ENCODE measurements around the gene APLP1. TPM values are rescaled to one million over a fixed set of nuclear protein-coding genes. Genes with fewer than 3 reads are reported as not detected.

Gene APLP1
- total and polyA plus RNA-seq, 2 donors (not counting 3 experiments of a cell fraction or from before 2014, with no cell fraction given) = 6.2 to 13.0 TPM

DNA sequence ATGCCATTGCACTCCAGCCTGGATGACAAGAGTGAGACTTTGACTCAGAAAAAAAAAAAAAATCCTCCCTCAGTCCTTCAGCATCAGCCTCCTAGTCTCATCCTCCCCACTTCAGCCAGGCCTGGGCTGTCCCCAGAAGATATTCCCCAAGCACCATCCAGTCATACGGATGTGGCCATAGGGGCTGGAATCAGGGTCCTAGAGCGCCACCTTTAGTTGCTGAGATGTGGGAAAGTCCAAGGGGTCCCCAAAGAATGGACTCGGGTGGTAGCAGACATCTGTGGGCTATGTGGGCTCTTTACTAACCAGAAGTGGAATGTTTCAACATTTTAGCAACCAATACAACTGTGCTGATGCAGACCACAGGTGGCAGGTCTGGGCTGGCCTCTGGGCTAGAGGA, 42.8 kb downstream of the APLP1 start:
- H3K4me2 ChIP-seq (ENCODE audit: insufficient read depth, low read length) = no peak overlapping the region
- no peak for FAIRE-seq
- BruUV-seq (replicated peaks) = no TSS peak

More for the DNA sequence above, 42.8 kb downstream of the APLP1 start:
- ChIA-PET POLR2A (no interaction called here), CTCF (no interaction called here)
- no peak overlapping the region for H3K4me3 ChIP-seq (replicated peaks in 1 of 3; ENCODE audit: insufficient read depth in 1 of 3, low read depth in 1 of 3, low read length in 3 of 3)
- H2AFZ ChIP-seq (ENCODE audit: low read depth, low read length) = no peak overlapping the region
- H3K27ac ChIP-seq (ENCODE audit: insufficient read depth, low read depth, low read length) = no peak overlapping the region
- no peaks in the 10 kb centered on the region for H3K27me3 ChIP-seq (ENCODE audit: control insufficient read depth in 2 of 2, insufficient read depth in 2 of 2, low read length in 2 of 2)
- no peaks in the 10 kb centered on the region for H4K20me1 ChIP-seq (replicated peaks; ENCODE audit: control insufficient read depth, extremely low read depth, insufficient read depth, low read length)
- no peaks in the 10 kb centered on the region for H3K79me2 ChIP-seq (ENCODE audit: control insufficient read depth, insufficient read depth, low read length)
- H3K9ac ChIP-seq (replicated peaks; ENCODE audit: extremely low read depth, insufficient read depth, low read length) = no peak overlapping the region
- no peak for TF ChIP-seq EZH2 (IDR thresholded peaks at IDR 0.05; ENCODE audit: borderline replicate concordance, low read depth, low read length, severe bottlenecking)
- TF ChIP-seq, protein P1, sequence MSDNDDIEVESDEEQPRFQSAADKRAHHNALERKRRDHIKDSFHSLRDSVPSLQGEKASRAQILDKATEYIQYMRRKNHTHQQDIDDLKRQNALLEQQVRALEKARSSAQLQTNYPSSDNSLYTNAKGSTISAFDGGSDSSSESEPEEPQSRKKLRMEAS (IDR thresholded peaks at IDR 0.05; ENCODE audit: insufficient read depth, insufficient read length) = no peak
- TF ChIP-seq POLR2AphosphoS5 (IDR thresholded peaks at IDR 0.05; ENCODE audit: insufficient read depth, low read depth, low read length) = no peak
- no peak for TF ChIP-seq POLR2A (IDR thresholded peaks at IDR 0.05; ENCODE audit: low read depth, low read length)
- TF ChIP-seq, protein P2, sequence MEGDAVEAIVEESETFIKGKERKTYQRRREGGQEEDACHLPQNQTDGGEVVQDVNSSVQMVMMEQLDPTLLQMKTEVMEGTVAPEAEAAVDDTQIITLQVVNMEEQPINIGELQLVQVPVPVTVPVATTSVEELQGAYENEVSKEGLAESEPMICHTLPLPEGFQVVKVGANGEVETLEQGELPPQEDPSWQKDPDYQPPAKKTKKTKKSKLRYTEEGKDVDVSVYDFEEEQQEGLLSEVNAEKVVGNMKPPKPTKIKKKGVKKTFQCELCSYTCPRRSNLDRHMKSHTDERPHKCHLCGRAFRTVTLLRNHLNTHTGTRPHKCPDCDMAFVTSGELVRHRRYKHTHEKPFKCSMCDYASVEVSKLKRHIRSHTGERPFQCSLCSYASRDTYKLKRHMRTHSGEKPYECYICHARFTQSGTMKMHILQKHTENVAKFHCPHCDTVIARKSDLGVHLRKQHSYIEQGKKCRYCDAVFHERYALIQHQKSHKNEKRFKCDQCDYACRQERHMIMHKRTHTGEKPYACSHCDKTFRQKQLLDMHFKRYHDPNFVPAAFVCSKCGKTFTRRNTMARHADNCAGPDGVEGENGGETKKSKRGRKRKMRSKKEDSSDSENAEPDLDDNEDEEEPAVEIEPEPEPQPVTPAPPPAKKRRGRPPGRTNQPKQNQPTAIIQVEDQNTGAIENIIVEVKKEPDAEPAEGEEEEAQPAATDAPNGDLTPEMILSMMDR (IDR thresholded peaks at IDR 0.05; ENCODE audit: extremely low read depth in 1 of 2, insufficient read depth in 1 of 2, low read depth in 1 of 2, low read length in 2 of 2) = no peak
- TF ChIP-seq JUN (IDR thresholded peaks at IDR 0.05; ENCODE audit: borderline replicate concordance, insufficient read depth, insufficient read length, low read depth) = no peak
- TF ChIP-seq MYC (IDR thresholded peaks at IDR 0.05; ENCODE audit: low read depth, low read length) = no peak
- no peak for TF ChIP-seq FOS (IDR thresholded peaks at IDR 0.05; ENCODE audit: borderline replicate concordance, insufficient read depth, low read length)
- DNase-seq (ENCODE audit: low read depth, low spot score) = no peak
- H3K4me1 ChIP-seq (ENCODE audit: control insufficient read depth, extremely low read depth, insufficient read depth, low read length) = no peaks in the 10 kb centered on the region
- dilution Hi-C loops (cut with MboI; ENCODE audit: extremely low pct_ligation_motif_present, low sequenced_read_pairs) (no loop called here), intact Hi-C loops (cut with micrococcal nuclease) (no loop called here)
- H3K9me1 ChIP-seq (replicated peaks; ENCODE audit: control insufficient read depth, extremely low read depth, insufficient read depth, low read length) = no peaks in the 10 kb centered on the region
- H3K36me3 ChIP-seq (ENCODE audit: control insufficient read depth in 2 of 2, extremely low read depth in 1 of 2, insufficient read depth in 2 of 2, low read length in 2 of 2) = no peaks in the 10 kb centered on the region
- no peaks in the 10 kb centered on the region for H3K9me3 ChIP-seq (replicated peaks; ENCODE audit: control insufficient read depth, insufficient read depth, low read length)
